GM23338 (cell line): ENCODE measurements around the gene PCNX1.

Experiments used
- CTCF ChIP-seq, 2 experiments: fragments of 200-600 bp in 1 of 2; sonication (generic) in 1 of 2; conservative IDR thresholded peaks; 2 replicates each; pipeline versions ENCODE4 v1.5.1 to v1.6.1; 2016 to 2017; ENCODE audit warnings: antibody characterized with exemption in 2 of 2, low read depth in 2 of 2, mild to moderate bottlenecking in 2 of 2, moderate library complexity in 1 of 2
- EZH2phosphoT487 ChIP-seq: fragments of 200-600 bp; sonication (generic); IDR thresholded peaks from one replicate; pipeline ENCODE4 v1.8.1; 2018; ENCODE audit warnings: antibody characterized with exemption; ENCODE audit not compliant: unreplicated experiment
- ZNF114 ChIP-seq: fragments of 250-450 bp; sonication (Bioruptor Pico); IDR thresholded peaks from 2 replicates; pipeline ENCODE4 v1.5.0; 2020; ENCODE audit warnings: mild to moderate bottlenecking, moderate library complexity
- ZNF331 ChIP-seq: fragments of 250-450 bp; sonication (Bioruptor Pico); IDR thresholded peaks from 2 replicates; pipeline ENCODE4 v1.5.0; 2020; ENCODE audit warnings: low read depth, mild to moderate bottlenecking, moderate library complexity

- TF ChIP-seq EZH2phosphoT487: no peak
- TF ChIP-seq ZNF331 (CRISPR knock-in tag): no peak
- no peak for TF ChIP-seq CTCF (conservative IDR thresholded peaks at IDR 0.05; ENCODE audit: low read depth in 2 of 2)
- no peak for TF ChIP-seq ZNF114 (CRISPR knock-in tag)
Measured at GRCh38 chr14:71078500-71078899, 171.2 kb downstream of the PCNX1 start.
